ENCODE results near the gene SYT8. TPM values are rescaled to one million over a fixed set of nuclear protein-coding genes. Genes with fewer than 3 reads are reported as not detected.

Gene SYT8
- total RNA-seq, 2 experiments from 2014 or later, result not detected

DNA sequence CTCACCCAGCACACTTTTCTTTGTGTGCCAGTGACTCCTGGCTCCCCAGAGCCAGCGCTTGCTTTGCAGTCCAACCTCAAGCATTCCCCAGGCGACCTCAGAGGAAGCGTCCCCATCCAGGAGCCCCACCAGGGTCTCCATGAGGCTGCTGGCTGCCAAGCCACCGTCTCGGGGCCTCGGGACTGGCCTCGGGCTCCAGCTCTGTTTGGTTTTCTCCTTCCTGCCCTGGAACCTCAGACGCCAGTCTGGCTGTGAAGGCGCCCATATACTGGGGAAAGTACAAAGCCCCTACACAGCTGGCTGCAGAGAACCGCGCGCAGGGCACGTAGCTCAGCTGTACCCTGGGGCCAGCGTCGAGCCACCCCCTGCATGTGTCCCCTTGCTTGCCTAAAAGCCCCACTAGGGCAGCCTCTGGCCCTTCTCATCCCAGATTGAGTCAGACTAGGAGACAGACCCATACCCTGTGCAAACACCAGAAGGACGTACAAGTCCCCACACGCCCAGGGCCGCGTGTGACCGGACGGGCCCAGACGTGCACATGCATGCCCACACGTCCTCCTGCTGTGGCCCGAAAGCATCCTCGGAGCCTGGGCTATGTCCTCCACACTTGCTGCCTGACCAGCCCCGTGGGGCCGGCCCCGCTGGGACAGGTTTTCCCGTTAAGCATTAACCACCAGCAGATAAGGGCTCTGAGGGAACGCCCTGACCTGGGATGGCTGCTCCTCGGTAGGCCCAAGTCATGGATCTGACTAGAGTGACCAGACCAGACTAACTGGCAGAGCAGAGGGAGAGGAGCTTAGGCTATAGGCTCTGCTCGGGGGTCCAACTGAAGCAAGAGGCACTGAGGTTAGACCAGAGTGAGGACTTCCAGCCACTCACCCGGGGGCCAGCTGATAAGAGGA, 4.2 kb upstream of the SYT8 start:
- Histone ChIP-seq H3K27ac (ENCODE audit: low read depth in 1 of 2, low read length in 2 of 2) (no peak overlapping the region), H3K36me3 (ENCODE audit: insufficient read depth, low read length) (no peaks in the 10 kb centered on the region), H3K4me1 (ENCODE audit: insufficient read depth, low read length) (peaks cover 9% of the 10 kb centered on the region), H3K27me3 (ENCODE audit: control insufficient read depth in 1 of 2, insufficient read depth in 2 of 2, low read length in 2 of 2) (peaks cover 8 to 16% of the 10 kb centered on the region in 2 experiments), H3K4me3 (ENCODE audit: low read length) (no peak overlapping the region), H3K9me3 (ENCODE audit: control insufficient read depth in 1 of 2, insufficient read depth in 1 of 2, low read length in 2 of 2) (peaks cover 0 to 7% of the 10 kb centered on the region in 2 experiments)
- TF ChIP-seq, protein P1, sequence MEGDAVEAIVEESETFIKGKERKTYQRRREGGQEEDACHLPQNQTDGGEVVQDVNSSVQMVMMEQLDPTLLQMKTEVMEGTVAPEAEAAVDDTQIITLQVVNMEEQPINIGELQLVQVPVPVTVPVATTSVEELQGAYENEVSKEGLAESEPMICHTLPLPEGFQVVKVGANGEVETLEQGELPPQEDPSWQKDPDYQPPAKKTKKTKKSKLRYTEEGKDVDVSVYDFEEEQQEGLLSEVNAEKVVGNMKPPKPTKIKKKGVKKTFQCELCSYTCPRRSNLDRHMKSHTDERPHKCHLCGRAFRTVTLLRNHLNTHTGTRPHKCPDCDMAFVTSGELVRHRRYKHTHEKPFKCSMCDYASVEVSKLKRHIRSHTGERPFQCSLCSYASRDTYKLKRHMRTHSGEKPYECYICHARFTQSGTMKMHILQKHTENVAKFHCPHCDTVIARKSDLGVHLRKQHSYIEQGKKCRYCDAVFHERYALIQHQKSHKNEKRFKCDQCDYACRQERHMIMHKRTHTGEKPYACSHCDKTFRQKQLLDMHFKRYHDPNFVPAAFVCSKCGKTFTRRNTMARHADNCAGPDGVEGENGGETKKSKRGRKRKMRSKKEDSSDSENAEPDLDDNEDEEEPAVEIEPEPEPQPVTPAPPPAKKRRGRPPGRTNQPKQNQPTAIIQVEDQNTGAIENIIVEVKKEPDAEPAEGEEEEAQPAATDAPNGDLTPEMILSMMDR (IDR thresholded peaks at IDR 0.05), result no peak
- ChIA-PET POLR2A (no interaction called here), CTCF (interaction anchor here (7.0 kb wide), 1 partner anchor 138 kb away, joined by 116 read pairs; no protein-coding TSS in a partner anchor)
- intact Hi-C loops (cut with DNase I, micrococcal nuclease), result loop anchor here in 1 of 2 experiments (5.0 kb wide), 1 partner anchor 63 kb away; no protein-coding TSS in a partner anchor
- H3K9me3 Mint-ChIP-seq, result no peaks in the 10 kb centered on the region
- H3K36me3 Mint-ChIP-seq (ENCODE audit: low read depth), result no peaks in the 10 kb centered on the region
- no peaks in the 10 kb centered on the region for H3K4me1 Mint-ChIP-seq (ENCODE audit: low read depth)
- ATAC-seq (ENCODE audit: poor library complexity), result no peak
- DNase-seq, result peak in 1 of 14 experiments; percentile 18
- no peak overlapping the region for H3K27ac Mint-ChIP-seq
- peaks cover 5% of the 10 kb centered on the region for H3K27me3 Mint-ChIP-seq
- no peak overlapping the region for H3K4me3 Mint-ChIP-seq

DNA sequence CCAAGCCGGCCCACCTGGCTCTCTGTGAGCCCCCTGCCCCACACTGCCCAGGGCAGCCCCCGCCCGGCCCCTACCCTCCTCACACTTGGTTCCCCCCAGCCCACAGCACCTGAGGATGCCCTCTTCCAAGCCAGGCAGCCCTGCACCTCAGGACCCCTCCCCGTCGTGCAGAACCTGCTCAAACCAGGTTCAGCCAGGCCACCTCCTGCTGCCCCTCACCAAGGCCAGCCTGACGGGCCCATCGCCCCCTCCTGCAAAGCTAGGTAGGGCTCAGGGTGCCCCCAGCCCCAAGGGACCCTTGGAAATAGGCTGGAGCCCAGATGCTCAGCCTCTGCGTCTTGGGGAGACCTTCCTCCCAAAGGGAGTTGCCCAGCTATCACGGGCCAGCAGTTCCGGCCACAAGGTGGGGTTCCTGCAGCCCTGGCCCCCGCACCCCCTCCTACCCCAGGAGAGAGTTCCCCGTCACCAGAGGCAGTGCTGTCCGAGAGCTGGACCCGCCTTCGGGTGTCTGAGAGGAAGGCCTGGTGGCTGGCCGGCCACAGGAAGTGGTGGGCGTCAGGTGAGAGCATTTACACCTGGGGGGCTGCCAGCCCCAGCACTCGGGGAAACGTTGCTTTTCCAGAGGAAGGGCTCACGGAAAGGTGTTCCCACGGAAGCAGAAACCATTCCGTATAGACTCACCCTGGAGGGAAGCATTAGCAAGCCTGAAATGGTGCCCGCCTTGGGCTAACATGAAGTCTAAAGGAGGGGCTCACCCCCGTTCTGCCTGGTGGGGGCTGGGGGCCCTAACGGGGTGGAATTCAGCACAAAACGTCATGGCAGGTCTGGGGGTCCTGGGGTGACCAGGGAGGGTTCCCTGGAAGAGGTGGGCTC, 3.2 kb upstream of the SYT8 start:
- ChIA-PET CTCF (interaction anchor here (2.2 to 7.0 kb wide), 2 partner anchors 130 to 139 kb away, joined by 8 to 116 read pairs; no protein-coding TSS in a partner anchor), POLR2A (no interaction called here)
- peaks cover 9% of the 10 kb centered on the region for H3K4me1 ChIP-seq (ENCODE audit: insufficient read depth, low read length)
- DNase-seq (peak in 1 of 14 experiments; percentile 15), ATAC-seq (ENCODE audit: poor library complexity) (no peak)
- Mint-ChIP-seq H3K9me3 (no peaks in the 10 kb centered on the region), H3K27me3 (peaks cover 5% of the 10 kb centered on the region), H3K4me1 (ENCODE audit: low read depth) (no peaks in the 10 kb centered on the region), H3K36me3 (ENCODE audit: low read depth) (no peaks in the 10 kb centered on the region), H3K27ac (no peak overlapping the region), H3K4me3 (no peak overlapping the region)
- H3K4me3 ChIP-seq (ENCODE audit: low read length), result no peak overlapping the region
- intact Hi-C loops (cut with DNase I, micrococcal nuclease), result loop anchor here (1.0 to 5.0 kb wide), 5 partner anchors 64 to 179 kb away; no protein-coding TSS in a partner anchor
- H3K27me3 ChIP-seq (ENCODE audit: control insufficient read depth in 1 of 2, insufficient read depth in 2 of 2, low read length in 2 of 2), result peaks cover 8 to 16% of the 10 kb centered on the region in 2 experiments
- TF ChIP-seq, protein P1 (IDR thresholded peaks at IDR 0.05), result no peak
- no peak overlapping the region for H3K27ac ChIP-seq (ENCODE audit: low read depth in 1 of 2, low read length in 2 of 2)
- peaks cover 0 to 3% of the 10 kb centered on the region in 2 experiments for H3K9me3 ChIP-seq (ENCODE audit: control insufficient read depth in 1 of 2, insufficient read depth in 1 of 2, low read length in 2 of 2)
- H3K36me3 ChIP-seq (ENCODE audit: insufficient read depth, low read length), result no peaks in the 10 kb centered on the region

Measured in CD4-positive, alpha-beta T cell (primary cell).